ENCODE measurements around the gene COTL1. TPM values are rescaled to one million over a fixed set of nuclear protein-coding genes. Genes with fewer than 3 reads are reported as not detected.

COTL1 gene
- total RNA-seq, 1 experiment from 2014 or later: 408 TPM

GRCh38 chr16:84657229-84657837 is 39.5 kb upstream of the COTL1 start:
- BruUV-seq (replicated peaks): no TSS peak
- H3K4me1 ChIP-seq (ENCODE audit: insufficient read depth, low read length): no peaks in the 10 kb centered on the region
- no peak overlapping the region for H3K9ac ChIP-seq (ENCODE audit: low read length)
- ChIA-PET CTCF (no interaction called here), POLR2A (ENCODE audit: unreplicated experiment) (no interaction called here)
- no peaks in the 10 kb centered on the region for H3K27me3 ChIP-seq (ENCODE audit: low read length)
- DNase-seq (no peak), ATAC-seq (no peak)
- TF ChIP-seq, protein P1, sequence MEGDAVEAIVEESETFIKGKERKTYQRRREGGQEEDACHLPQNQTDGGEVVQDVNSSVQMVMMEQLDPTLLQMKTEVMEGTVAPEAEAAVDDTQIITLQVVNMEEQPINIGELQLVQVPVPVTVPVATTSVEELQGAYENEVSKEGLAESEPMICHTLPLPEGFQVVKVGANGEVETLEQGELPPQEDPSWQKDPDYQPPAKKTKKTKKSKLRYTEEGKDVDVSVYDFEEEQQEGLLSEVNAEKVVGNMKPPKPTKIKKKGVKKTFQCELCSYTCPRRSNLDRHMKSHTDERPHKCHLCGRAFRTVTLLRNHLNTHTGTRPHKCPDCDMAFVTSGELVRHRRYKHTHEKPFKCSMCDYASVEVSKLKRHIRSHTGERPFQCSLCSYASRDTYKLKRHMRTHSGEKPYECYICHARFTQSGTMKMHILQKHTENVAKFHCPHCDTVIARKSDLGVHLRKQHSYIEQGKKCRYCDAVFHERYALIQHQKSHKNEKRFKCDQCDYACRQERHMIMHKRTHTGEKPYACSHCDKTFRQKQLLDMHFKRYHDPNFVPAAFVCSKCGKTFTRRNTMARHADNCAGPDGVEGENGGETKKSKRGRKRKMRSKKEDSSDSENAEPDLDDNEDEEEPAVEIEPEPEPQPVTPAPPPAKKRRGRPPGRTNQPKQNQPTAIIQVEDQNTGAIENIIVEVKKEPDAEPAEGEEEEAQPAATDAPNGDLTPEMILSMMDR (conservative IDR thresholded peaks at IDR 0.05; ENCODE audit: low read depth, low read length): no peak
- no peak for TF ChIP-seq EZH2 (IDR thresholded peaks at IDR 0.05; ENCODE audit: low read length, unreplicated experiment)
- TF ChIP-seq EZH2phosphoT487 (IDR thresholded peaks at IDR 0.05; ENCODE audit: borderline replicate concordance, low read length): no peak
- no peaks in the 10 kb centered on the region for H3K79me2 ChIP-seq (ENCODE audit: low read length)
- H3K27ac ChIP-seq (ENCODE audit: low read length): no peak overlapping the region
- no peak overlapping the region for H2AFZ ChIP-seq (ENCODE audit: low read length)
- H4K20me1 ChIP-seq (ENCODE audit: low read length): no peaks in the 10 kb centered on the region
- no peaks in the 10 kb centered on the region for H3F3A ChIP-seq (ENCODE audit: low read length, unreplicated experiment)
- no peaks in the 10 kb centered on the region for H3K9me3 ChIP-seq (ENCODE audit: low read length)
- H3K36me3 ChIP-seq (ENCODE audit: low read depth, low read length): no peaks in the 10 kb centered on the region; the same call in 1 of the 2 replicates
- intact Hi-C loops (cut with micrococcal nuclease): no loop called here
- no peak overlapping the region for H3K4me3 ChIP-seq (ENCODE audit: low read length)
- H3K9me2 ChIP-seq (replicated peaks; ENCODE audit: low read length): no peaks in the 10 kb centered on the region
- no peak overlapping the region for H3K4me2 ChIP-seq (ENCODE audit: low read length)

GRCh38 chr16:84656649-84657048 is 38.8 kb upstream of the COTL1 start:
- Histone ChIP-seq H3K4me3 (ENCODE audit: low read length) (no peak overlapping the region), H3K4me2 (ENCODE audit: low read length) (no peak overlapping the region), H3K36me3 (ENCODE audit: low read depth, low read length) (no peaks in the 10 kb centered on the region; the same call in 1 of the 2 replicates), H3K27me3 (ENCODE audit: low read length) (no peaks in the 10 kb centered on the region), H2AFZ (ENCODE audit: low read length) (no peak overlapping the region), H3K9ac (ENCODE audit: low read length) (no peak overlapping the region), H3K27ac (ENCODE audit: low read length) (no peak overlapping the region), H3K9me2 (replicated peaks; ENCODE audit: low read length) (no peaks in the 10 kb centered on the region), H3F3A (ENCODE audit: low read length, unreplicated experiment) (no peaks in the 10 kb centered on the region), H3K79me2 (ENCODE audit: low read length) (no peaks in the 10 kb centered on the region), H3K9me3 (ENCODE audit: low read length) (no peaks in the 10 kb centered on the region), H3K4me1 (ENCODE audit: insufficient read depth, low read length) (no peaks in the 10 kb centered on the region), H4K20me1 (ENCODE audit: low read length) (no peaks in the 10 kb centered on the region)
- TF ChIP-seq, protein P1 (conservative IDR thresholded peaks at IDR 0.05; ENCODE audit: low read depth, low read length): no peak
- TF ChIP-seq EZH2 (IDR thresholded peaks at IDR 0.05; ENCODE audit: low read length, unreplicated experiment) (no peak), EZH2phosphoT487 (IDR thresholded peaks at IDR 0.05; ENCODE audit: borderline replicate concordance, low read length) (no peak)
- BruUV-seq (replicated peaks): no TSS peak
- no peak for DNase-seq
- CTCF ChIA-PET: no interaction called here
- intact Hi-C loops (cut with micrococcal nuclease): no loop called here
- ATAC-seq: no peak
- POLR2A ChIA-PET (ENCODE audit: unreplicated experiment): no interaction called here

- BruUV-seq (replicated peaks): no TSS peak
- intact Hi-C loops (cut with micrococcal nuclease): no loop called here
Observed at GRCh38 chr16:84654998-84655397, 37.1 kb upstream of the COTL1 start.

More at GRCh38 chr16:84654998-84655397, 37.1 kb upstream of the COTL1 start:
- DNase-seq (no peak), ATAC-seq (no peak)
- Histone ChIP-seq H3K27ac (ENCODE audit: low read length) (no peak overlapping the region), H3K27me3 (ENCODE audit: low read length) (no peaks in the 10 kb centered on the region), H3F3A (ENCODE audit: low read length, unreplicated experiment) (no peaks in the 10 kb centered on the region), H3K4me1 (ENCODE audit: insufficient read depth, low read length) (peaks cover 1% of the 10 kb centered on the region; the same call in 1 of the 2 replicates), H4K20me1 (ENCODE audit: low read length) (no peaks in the 10 kb centered on the region), H3K9me3 (ENCODE audit: low read length) (no peaks in the 10 kb centered on the region), H3K36me3 (ENCODE audit: low read depth, low read length) (no peaks in the 10 kb centered on the region; the same call in none of the 2 replicates), H3K4me2 (ENCODE audit: low read length) (no peak overlapping the region), H2AFZ (ENCODE audit: low read length) (no peak overlapping the region), H3K9me2 (replicated peaks; ENCODE audit: low read length) (no peaks in the 10 kb centered on the region), H3K4me3 (ENCODE audit: low read length) (no peak overlapping the region), H3K9ac (ENCODE audit: low read length) (no peak overlapping the region), H3K79me2 (ENCODE audit: low read length) (no peaks in the 10 kb centered on the region)
- TF ChIP-seq EZH2phosphoT487 (IDR thresholded peaks at IDR 0.05; ENCODE audit: borderline replicate concordance, low read length) (no peak), EZH2 (IDR thresholded peaks at IDR 0.05; ENCODE audit: low read length, unreplicated experiment) (no peak)
- TF ChIP-seq, protein P1 (conservative IDR thresholded peaks at IDR 0.05; ENCODE audit: low read depth, low read length): no peak
- ChIA-PET POLR2A (ENCODE audit: unreplicated experiment) (no interaction called here), CTCF (no interaction called here)
